A549 (cell line): ENCODE data around the gene PIF1. TPM values are rescaled to one million over a fixed set of nuclear protein-coding genes. Genes with fewer than 3 reads are reported as not detected.

Experiments used
- ATAC-seq, 2 experiments: fragments of 200-7000 bp in 1 of 2; fragments of >200 bp in 1 of 2; cut with Nextera tagmentation in 1 of 2; cut with Tn5 transposase in 1 of 2; 3 replicates each; pipeline versions ENCODE4 v1.8.0 to v1.9.1; 2018 to 2020; ENCODE audit warnings: mild to moderate bottlenecking in 1 of 2, moderate library complexity in 1 of 2
- CTCF ChIA-PET: fragments of 300-600 bp; sonication (Branson Sonifier 250); formaldehyde crosslinking; extraction: SDS; loops from one replicate; lab custom pipeline; 2021; ENCODE audit warnings: antibody characterized with exemption, inconsistent platforms; lab: Yijun Ruan, JAX
- POLR2A ChIA-PET: fragments of 350-600 bp; formaldehyde crosslinking; extraction: SDS; loops from one replicate; lab custom pipeline; 2021; ENCODE audit warnings: antibody characterized with exemption, inconsistent platforms; lab: Yijun Ruan, JAX
- DNase-seq, 2 experiments: peaks; one replicate each; pipeline versions ENCODE4 v3.0.0 to v3.0.0-alpha.2; 2011 to 2016; ENCODE audit warnings: low read depth in 1 of 2, low spot score in 1 of 2
- FAIRE-seq: peaks from 2 replicates; lab custom pipeline; 2011; peaks lifted over from hg19 to GRCh38; lab: Jason Lieb, UNC
- H3K27ac ChIP-seq, 2 experiments: fragments of >200 bp; sonication (Bioruptor Twin); formaldehyde crosslinking; 3 replicates each; pipeline ENCODE4 v1.5.1; 2016 to 2017
- H3K4me1 ChIP-seq: fragments of >200 bp; sonication (Bioruptor Twin); formaldehyde crosslinking; 3 replicates; pipeline ENCODE4 v1.6.1; 2016
- H3K4me2 ChIP-seq: fragments of >200 bp; sonication (Bioruptor Twin); formaldehyde crosslinking; 3 replicates; pipeline ENCODE4 v1.6.1; 2016
- H3K4me3 ChIP-seq: fragments of >200 bp; sonication (Bioruptor Twin); formaldehyde crosslinking; 3 replicates; pipeline ENCODE4 v1.5.1; 2016
- H3K9me3 ChIP-seq: fragments of >200 bp; sonication (Bioruptor Twin); formaldehyde crosslinking; 3 replicates; pipeline ENCODE4 v1.6.1; 2016
- BHLHE40 ChIP-seq: IDR thresholded peaks from 2 replicates; pipeline ENCODE4 v1.6.1; 2012; ENCODE audit warnings: low read depth, low read length, inconsistent platforms
- CBX2 ChIP-seq: fragments of 200-600 bp; sonication (generic); IDR thresholded peaks from 2 replicates; pipeline ENCODE4 v1.6.1; 2016; ENCODE audit warnings: low read depth, mild to moderate bottlenecking, borderline replicate concordance
- CEBPB ChIP-seq, 2 experiments: fragments of >200 bp in 1 of 2; sonication (Bioruptor Twin) in 1 of 2; formaldehyde crosslinking in 1 of 2; IDR thresholded peaks; 2 replicates each; pipeline ENCODE4 v1.6.1; 2012 to 2016
- CHD2 ChIP-seq: fragments of 150-350 bp; IDR thresholded peaks from 2 replicates; pipeline ENCODE4 v1.6.1; 2014; ENCODE audit warnings: low read length; ENCODE audit not compliant: partially characterized antibody
- CTCF ChIP-seq: fragments of >200 bp; sonication (Bioruptor Twin); formaldehyde crosslinking; IDR thresholded peaks from 3 replicates; pipeline ENCODE4 v1.5.1; 2016
- EHF ChIP-seq: fragments of 250-450 bp; sonication (Bioruptor Pico); IDR thresholded peaks from 2 replicates; pipeline ENCODE4 v1.5.0; 2020; ENCODE audit warnings: mild to moderate bottlenecking
- EP300 ChIP-seq, 2 experiments: fragments of >200 bp; sonication (Bioruptor Twin); formaldehyde crosslinking; IDR thresholded peaks; 2 replicates in 1 of 2; 3 replicates in 1 of 2; pipeline ENCODE4 v1.6.1; 2016 to 2017
- ESRRA ChIP-seq: fragments of 150-350 bp; IDR thresholded peaks from 2 replicates; pipeline ENCODE4 v1.6.1; 2014; ENCODE audit warnings: mild to moderate bottlenecking, low read length, borderline replicate concordance
- GATA3 ChIP-seq: IDR thresholded peaks from 2 replicates; pipeline ENCODE4 v1.6.1; 2012; ENCODE audit warnings: borderline replicate concordance
- HDAC2 ChIP-seq: fragments of 200-600 bp; sonication (generic); IDR thresholded peaks from 2 replicates; pipeline ENCODE4 v1.6.1; 2016
- HOXA7 ChIP-seq: fragments of 250-450 bp; sonication (Bioruptor Pico); IDR thresholded peaks from 2 replicates; pipeline ENCODE4 v1.5.0; 2020; ENCODE audit warnings: mild to moderate bottlenecking, moderate library complexity
- HOXB5 ChIP-seq: fragments of 250-450 bp; sonication (Bioruptor Pico); IDR thresholded peaks from 2 replicates; pipeline ENCODE4 v1.5.0; 2020; ENCODE audit warnings: mild to moderate bottlenecking, moderate library complexity
- JUNB ChIP-seq: fragments of >200 bp; sonication (Bioruptor Twin); formaldehyde crosslinking; IDR thresholded peaks from 2 replicates; pipeline ENCODE4 v1.6.1; 2016
- KDM5A ChIP-seq: fragments of 200-600 bp; sonication (generic); IDR thresholded peaks from 2 replicates; pipeline ENCODE4 v1.6.1; 2016; ENCODE audit warnings: antibody characterized with exemption, mild to moderate bottlenecking
- MAFK ChIP-seq: fragments of 450-650 bp; IDR thresholded peaks from 2 replicates; pipeline ENCODE4 v1.6.1; 2014; ENCODE audit not compliant: partially characterized antibody
- MAZ ChIP-seq: fragments of 150-350 bp; IDR thresholded peaks from 2 replicates; pipeline ENCODE4 v1.6.1; 2014; ENCODE audit warnings: antibody characterized with exemption, low read depth, low read length, borderline replicate concordance
- MYC ChIP-seq: IDR thresholded peaks from 2 replicates; pipeline ENCODE4 v1.6.1; 2012; ENCODE audit warnings: mild to moderate bottlenecking, inconsistent platforms, low read length, improper control_type of control experiment, borderline replicate concordance
- NPAS2 ChIP-seq: fragments of 250-450 bp; sonication (Bioruptor Pico); IDR thresholded peaks from 2 replicates; pipeline ENCODE4 v1.8.0; 2022; ENCODE audit warnings: mild to moderate bottlenecking, moderate library complexity, borderline replicate concordance
- POLR2A ChIP-seq: IDR thresholded peaks from 2 replicates; pipeline ENCODE4 v1.6.1; 2012; ENCODE audit warnings: mild to moderate bottlenecking, low read length
- RAD21 ChIP-seq, 2 experiments: fragments of >200 bp in 1 of 2; sonication (Bioruptor Twin) in 1 of 2; formaldehyde crosslinking in 1 of 2; IDR thresholded peaks in 1 of 2; conservative IDR thresholded peaks in 1 of 2; 2 replicates in 1 of 2; 3 replicates in 1 of 2; pipeline ENCODE4 v1.6.1; 2012 to 2018; ENCODE audit warnings: inconsistent platforms in 1 of 2
- RCOR1 ChIP-seq: fragments of 150-350 bp; IDR thresholded peaks from 2 replicates; pipeline ENCODE4 v1.6.1; 2014; ENCODE audit warnings: antibody characterized with exemption, low read length, low read depth
- RFX5 ChIP-seq: fragments of 450-650 bp; IDR thresholded peaks from 2 replicates; pipeline ENCODE4 v1.7.1; 2014; ENCODE audit warnings: antibody characterized with exemption, mild to moderate bottlenecking, moderate library complexity
- RNF2 ChIP-seq: fragments of 200-600 bp; sonication (generic); IDR thresholded peaks from 2 replicates; pipeline ENCODE4 v1.6.1; 2016; ENCODE audit warnings: low read depth, mild to moderate bottlenecking, antibody characterized with exemption, moderate library complexity, borderline replicate concordance
- SMC3 ChIP-seq: fragments of >200 bp; sonication (Bioruptor Twin); formaldehyde crosslinking; IDR thresholded peaks from 3 replicates; pipeline ENCODE4 v1.6.1; 2018; ENCODE audit warnings: inconsistent platforms
- ZSCAN20 ChIP-seq: fragments of 250-450 bp; sonication (Bioruptor Pico); IDR thresholded peaks from 2 replicates; pipeline ENCODE4 v1.8.0; 2022; ENCODE audit warnings: mild to moderate bottlenecking, moderate library complexity
- WGBS: methylation state at CpG from one replicate; pipeline ENCODE4 v1.1.6; 2017; ENCODE audit errors: missing lambda C conversion rate; 5-methylcytosine and 5-hydroxymethylcytosine counted together
- polyA plus RNA-seq, 4 experiments: library from polyadenylated mRNA; depleted of rRNA in 3 of 4; stranded (reverse); fragments of >200 nt; fragmentation: RNase III in 1 of 4; extraction: RNeasy Plus Mini Kit Qiagen cat#74134 plus additional on column Dnase treatment in 1 of 4; gene quantifications; 2 replicates in 3 of 4; 3 replicates in 1 of 4; pipeline ENCODE4 v1.2.3, GENCODE V29; 2011 to 2017
- TF ChIP-seq, protein P1 (sequence below): fragments of >200 bp; sonication (Bioruptor Twin); formaldehyde crosslinking; IDR thresholded peaks from 2 replicates; pipeline ENCODE4 v1.6.1; 2016
- TF ChIP-seq, protein P2 (sequence below): IDR thresholded peaks from 2 replicates; pipeline ENCODE4 v1.6.1; 2012
- TF ChIP-seq, protein P3 (sequence below): fragments of >200 bp; sonication (Bioruptor Twin); formaldehyde crosslinking; IDR thresholded peaks from 3 replicates; pipeline ENCODE4 v1.6.1; 2016
- TF ChIP-seq, protein P4 (sequence below): IDR thresholded peaks from 2 replicates; pipeline ENCODE4 v1.6.1; 2012

Gene PIF1
- polyA plus RNA-seq, 2 of the 4 experiments (the other 2 are of a cell fraction), result 8.5 to 24.9 TPM

DNA sequence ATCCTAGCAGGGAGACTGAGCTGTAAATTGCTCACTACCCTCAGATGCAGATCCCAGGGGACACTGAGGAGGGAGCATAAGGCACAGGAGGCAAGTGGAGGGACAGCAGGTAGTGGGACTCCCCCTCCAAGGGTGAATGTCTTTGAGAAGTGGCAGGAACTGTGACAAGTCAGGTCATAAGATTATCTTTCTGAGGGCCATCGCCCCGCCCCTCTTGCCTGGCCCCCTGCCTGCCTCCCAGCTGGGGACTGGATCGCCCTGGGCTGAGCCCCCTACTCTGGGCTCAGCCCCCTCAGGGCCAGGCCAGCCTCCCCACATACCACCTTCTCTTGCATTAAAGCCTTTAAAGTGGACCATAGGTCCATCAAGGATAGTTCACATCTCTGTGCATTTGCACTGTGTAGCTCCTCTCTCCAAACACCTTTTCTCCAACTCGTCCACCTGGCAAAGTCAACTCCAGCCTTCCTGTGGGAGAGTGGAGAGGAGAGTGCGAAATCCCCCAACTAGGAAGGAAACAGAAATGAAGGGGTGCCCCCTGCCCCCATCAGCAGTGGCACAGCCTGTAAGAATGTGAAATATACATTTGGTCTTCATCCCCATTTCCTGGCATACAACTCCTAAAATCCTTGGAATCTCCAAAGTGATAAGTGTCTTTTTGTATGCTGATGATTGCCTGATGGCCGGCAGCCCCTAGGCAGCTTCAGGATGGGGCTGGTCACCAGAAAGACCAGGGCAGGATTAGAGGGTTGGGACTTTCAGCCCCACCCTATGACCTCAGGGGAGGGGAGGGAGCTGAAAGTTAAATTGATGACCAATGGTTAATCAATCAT lies 14.7 kb downstream of the PIF1 start:
- WGBS, result 56% methylated on average over 6 of the region's 6 CpGs
- ATAC-seq (peak in 1 of 2 experiments; percentile 5; a peak in 2 of 6 replicates), FAIRE-seq (no peak), DNase-seq (no peak)
- H3K27ac ChIP-seq, result no peak overlapping the region
- POLR2A ChIA-PET, result no interaction called here
- H3K9me3 ChIP-seq, result no peaks in the 10 kb centered on the region
- CTCF ChIA-PET, result interaction anchor here (0.6 to 25.0 kb wide), 48 partner anchors 9 to 1696 kb away, joined by 3 to 962 read pairs (median 7); partner anchors contain the start of gene PIF1
- TF ChIP-seq, protein P1, sequence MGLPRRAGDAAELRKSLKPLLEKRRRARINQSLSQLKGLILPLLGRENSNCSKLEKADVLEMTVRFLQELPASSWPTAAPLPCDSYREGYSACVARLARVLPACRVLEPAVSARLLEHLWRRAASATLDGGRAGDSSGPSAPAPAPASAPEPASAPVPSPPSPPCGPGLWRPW, result no peak
- no peak for TF ChIP-seq BHLHE40
- TF ChIP-seq CEBPB (IDR thresholded peaks at IDR 0.05), result no peak
- TF ChIP-seq, protein P2, sequence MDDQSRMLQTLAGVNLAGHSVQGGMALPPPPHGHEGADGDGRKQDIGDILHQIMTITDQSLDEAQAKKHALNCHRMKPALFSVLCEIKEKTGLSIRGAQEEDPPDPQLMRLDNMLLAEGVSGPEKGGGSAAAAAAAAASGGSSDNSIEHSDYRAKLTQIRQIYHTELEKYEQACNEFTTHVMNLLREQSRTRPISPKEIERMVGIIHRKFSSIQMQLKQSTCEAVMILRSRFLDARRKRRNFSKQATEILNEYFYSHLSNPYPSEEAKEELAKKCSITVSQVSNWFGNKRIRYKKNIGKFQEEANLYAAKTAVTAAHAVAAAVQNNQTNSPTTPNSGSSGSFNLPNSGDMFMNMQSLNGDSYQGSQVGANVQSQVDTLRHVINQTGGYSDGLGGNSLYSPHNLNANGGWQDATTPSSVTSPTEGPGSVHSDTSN, result no peak
- TF ChIP-seq MAFK, result no peak
- no peak for TF ChIP-seq ESRRA
- no peak for TF ChIP-seq POLR2A
- no peak for TF ChIP-seq EHF (CRISPR knock-in tag)
- TF ChIP-seq HDAC2, result no peak
- TF ChIP-seq ZSCAN20 (CRISPR knock-in tag), result no peak
- TF ChIP-seq GATA3, result no peak
- no peak for TF ChIP-seq SMC3
- no peak for TF ChIP-seq HOXB5 (CRISPR knock-in tag)
- no peak for TF ChIP-seq RCOR1
- no peak for TF ChIP-seq RFX5
- TF ChIP-seq EP300 (IDR thresholded peaks at IDR 0.05), result no peak
- no peak overlapping the region for H3K4me2 ChIP-seq
- H3K4me3 ChIP-seq, result no peak overlapping the region
- H3K4me1 ChIP-seq, result 0 out of 3 replicates have a peak, but pooled peaks cover 3% of the 10 kb centered on the region

- 27% methylated on average over 14 of the region's 14 CpGs for WGBS
- H3K4me1 ChIP-seq, result 0 out of 3 replicates have a peak, but pooled peaks cover 3% of the 10 kb centered on the region
- peak; percentile 99 for TF ChIP-seq CTCF
- no peak for TF ChIP-seq RCOR1
- TF ChIP-seq MAFK, result no peak
- TF ChIP-seq, protein P3, sequence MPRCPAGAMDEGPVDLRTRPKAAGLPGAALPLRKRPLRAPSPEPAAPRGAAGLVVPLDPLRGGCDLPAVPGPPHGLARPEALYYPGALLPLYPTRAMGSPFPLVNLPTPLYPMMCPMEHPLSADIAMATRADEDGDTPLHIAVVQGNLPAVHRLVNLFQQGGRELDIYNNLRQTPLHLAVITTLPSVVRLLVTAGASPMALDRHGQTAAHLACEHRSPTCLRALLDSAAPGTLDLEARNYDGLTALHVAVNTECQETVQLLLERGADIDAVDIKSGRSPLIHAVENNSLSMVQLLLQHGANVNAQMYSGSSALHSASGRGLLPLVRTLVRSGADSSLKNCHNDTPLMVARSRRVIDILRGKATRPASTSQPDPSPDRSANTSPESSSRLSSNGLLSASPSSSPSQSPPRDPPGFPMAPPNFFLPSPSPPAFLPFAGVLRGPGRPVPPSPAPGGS, result no peak
- TF ChIP-seq, protein P4, sequence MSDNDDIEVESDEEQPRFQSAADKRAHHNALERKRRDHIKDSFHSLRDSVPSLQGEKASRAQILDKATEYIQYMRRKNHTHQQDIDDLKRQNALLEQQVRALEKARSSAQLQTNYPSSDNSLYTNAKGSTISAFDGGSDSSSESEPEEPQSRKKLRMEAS, result 0 out of 2 replicates have a peak, but pooled peaks have one; percentile 9
- TF ChIP-seq CBX2, result no peak
- no peak for TF ChIP-seq RFX5
- no peak for TF ChIP-seq HOXA7
- no peak for TF ChIP-seq MYC
- TF ChIP-seq BHLHE40, result no peak
- no peak for TF ChIP-seq KDM5A
- TF ChIP-seq ZSCAN20 (CRISPR knock-in tag), result no peak
- TF ChIP-seq MAZ, result 0 out of 2 replicates have a peak, but pooled peaks have one; percentile 33
- no peak for TF ChIP-seq RNF2
- TF ChIP-seq CHD2, result no peak
- TF ChIP-seq EP300 (IDR thresholded peaks at IDR 0.05), result no peak
- no peak for TF ChIP-seq JUNB
- no peak for TF ChIP-seq NPAS2 (CRISPR knock-in tag)
- TF ChIP-seq HOXB5 (CRISPR knock-in tag), result no peak
- TF ChIP-seq SMC3, result peak; percentile 98
- TF ChIP-seq, protein P1, result no peak
- peak; percentile 95 to 98 for TF ChIP-seq RAD21 (conservative IDR thresholded peaks at IDR 0.05 in 1 of 2, IDR thresholded peaks at IDR 0.05 in 1 of 2)
- TF ChIP-seq, all 56 proteins: peak for 5
- ChIA-PET POLR2A (no interaction called here), CTCF (interaction anchor here (0.5 to 25.0 kb wide), 64 partner anchors 8 to 604 kb away, joined by 3 to 962 read pairs (median 5); partner anchors contain the start of gene PIF1)
- Histone ChIP-seq H3K4me2 (no peak overlapping the region), H3K4me3 (no peak overlapping the region), H3K27ac (no peak overlapping the region), H3K9me3 (no peaks in the 10 kb centered on the region)
- peak; percentile 7 for FAIRE-seq
- peak; percentile 85 to 95 for ATAC-seq
- peak; percentile 78 to 98 for DNase-seq
These were observed 15.6 kb downstream of the PIF1 start for GRCh38 chr15:64809649-64810496.
